Measurements from ENCODE around the gene RGMA. TPM values are rescaled to one million over a fixed set of nuclear protein-coding genes. Genes with fewer than 3 reads are reported as not detected.

The RGMA gene
- total and polyA plus RNA-seq, 2 experiments from 2014 or later, result 2.5 to 2.7 TPM

DNA sequence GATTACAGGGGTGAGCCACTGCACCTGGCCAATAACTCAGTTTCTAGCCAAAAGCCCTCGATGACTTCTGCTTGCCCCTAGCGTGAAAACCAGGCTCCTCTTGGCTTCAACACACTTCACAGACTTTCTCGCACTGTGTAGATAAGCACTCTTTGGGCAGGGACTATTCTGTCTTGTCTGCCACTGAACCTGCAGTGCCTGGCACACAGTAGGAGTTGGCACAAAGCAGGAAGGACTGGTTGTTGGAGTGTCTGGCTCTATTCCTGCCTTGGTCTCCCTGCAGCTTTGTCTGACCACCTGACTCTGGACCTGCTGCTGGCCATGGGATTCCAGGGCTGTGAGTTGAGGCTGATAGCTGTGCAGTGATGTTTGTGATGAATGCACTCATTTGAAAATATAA, 46.4 kb upstream of the RGMA start:
- H3K9me2 ChIP-seq (replicated peaks; ENCODE audit: insufficient read depth), result no peaks in the 10 kb centered on the region
- no peak for DNase-seq (ENCODE audit: low spot score)
- no peaks in the 10 kb centered on the region for H4K20me1 ChIP-seq (ENCODE audit: insufficient read depth, poor library complexity, severe bottlenecking)
- H3K27me3 ChIP-seq, result no peaks in the 10 kb centered on the region
- no peaks in the 10 kb centered on the region for H3K9me3 ChIP-seq (ENCODE audit: low read depth)
- no peaks in the 10 kb centered on the region for H3K36me3 ChIP-seq (replicated peaks; ENCODE audit: insufficient read depth, low read depth)
- no peak overlapping the region for H3K4me3 ChIP-seq
- TF ChIP-seq, protein P1, sequence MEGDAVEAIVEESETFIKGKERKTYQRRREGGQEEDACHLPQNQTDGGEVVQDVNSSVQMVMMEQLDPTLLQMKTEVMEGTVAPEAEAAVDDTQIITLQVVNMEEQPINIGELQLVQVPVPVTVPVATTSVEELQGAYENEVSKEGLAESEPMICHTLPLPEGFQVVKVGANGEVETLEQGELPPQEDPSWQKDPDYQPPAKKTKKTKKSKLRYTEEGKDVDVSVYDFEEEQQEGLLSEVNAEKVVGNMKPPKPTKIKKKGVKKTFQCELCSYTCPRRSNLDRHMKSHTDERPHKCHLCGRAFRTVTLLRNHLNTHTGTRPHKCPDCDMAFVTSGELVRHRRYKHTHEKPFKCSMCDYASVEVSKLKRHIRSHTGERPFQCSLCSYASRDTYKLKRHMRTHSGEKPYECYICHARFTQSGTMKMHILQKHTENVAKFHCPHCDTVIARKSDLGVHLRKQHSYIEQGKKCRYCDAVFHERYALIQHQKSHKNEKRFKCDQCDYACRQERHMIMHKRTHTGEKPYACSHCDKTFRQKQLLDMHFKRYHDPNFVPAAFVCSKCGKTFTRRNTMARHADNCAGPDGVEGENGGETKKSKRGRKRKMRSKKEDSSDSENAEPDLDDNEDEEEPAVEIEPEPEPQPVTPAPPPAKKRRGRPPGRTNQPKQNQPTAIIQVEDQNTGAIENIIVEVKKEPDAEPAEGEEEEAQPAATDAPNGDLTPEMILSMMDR (IDR thresholded peaks at IDR 0.05; ENCODE audit: poor library complexity), result no peak
- no peak for TF ChIP-seq EZH2phosphoT487 (IDR thresholded peaks at IDR 0.05; ENCODE audit: low read depth, severe bottlenecking, unreplicated experiment)
- TF ChIP-seq EZH2 (IDR thresholded peaks at IDR 0.05; ENCODE audit: borderline replicate concordance), result no peak
- no peak overlapping the region for H3K27ac ChIP-seq
- no peaks in the 10 kb centered on the region for H3K79me2 ChIP-seq
- H3K4me2 ChIP-seq, result no peak overlapping the region
- WGBS (ENCODE audit: low lambda C conversion rate, missing lambda C conversion rate), result 93% methylated on average over 3 of the region's 3 CpGs
- no peaks in the 10 kb centered on the region for H3K4me1 ChIP-seq (ENCODE audit: insufficient read depth)
- H2AFZ ChIP-seq, result no peak overlapping the region

DNA sequence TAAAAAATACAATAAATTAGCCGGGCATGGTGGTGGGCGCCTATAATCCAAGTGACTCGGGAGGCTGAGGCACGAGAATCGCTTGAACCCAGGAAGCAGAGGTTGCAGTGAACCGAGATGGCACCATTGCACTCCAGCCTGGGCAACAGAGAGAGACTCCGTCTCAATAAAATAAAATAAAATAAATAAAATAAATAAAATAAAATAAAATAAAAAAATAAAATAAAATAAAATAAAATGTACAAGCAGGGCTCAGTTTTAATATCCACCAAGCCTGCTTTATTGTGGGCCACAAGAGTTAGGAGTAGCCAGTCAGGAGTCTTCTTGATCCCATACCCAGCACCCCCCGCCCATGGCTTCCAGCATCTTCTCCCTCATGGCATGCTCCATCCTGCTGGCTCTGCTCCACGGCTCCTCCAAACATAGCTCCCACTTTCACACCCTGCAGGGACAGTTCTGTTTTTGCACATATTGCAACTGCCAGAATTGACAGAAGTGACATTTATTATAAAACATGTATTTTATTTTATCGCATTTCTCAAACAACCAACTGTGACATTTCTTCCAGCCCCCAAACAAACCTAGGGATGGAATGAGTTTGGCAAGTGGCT, 42.6 kb upstream of the RGMA start:
- Histone ChIP-seq H3K79me2 (no peaks in the 10 kb centered on the region), H3K27me3 (no peaks in the 10 kb centered on the region), H3K4me1 (ENCODE audit: insufficient read depth) (no peaks in the 10 kb centered on the region), H3K4me2 (no peak overlapping the region), H3K9me3 (ENCODE audit: low read depth) (no peaks in the 10 kb centered on the region), H3K4me3 (no peak overlapping the region), H4K20me1 (ENCODE audit: insufficient read depth, poor library complexity, severe bottlenecking) (no peaks in the 10 kb centered on the region), H3K36me3 (replicated peaks; ENCODE audit: insufficient read depth, low read depth) (no peaks in the 10 kb centered on the region), H3K27ac (no peak overlapping the region), H2AFZ (no peak overlapping the region), H3K9me2 (replicated peaks; ENCODE audit: insufficient read depth) (no peaks in the 10 kb centered on the region)
- TF ChIP-seq EZH2phosphoT487 (IDR thresholded peaks at IDR 0.05; ENCODE audit: low read depth, severe bottlenecking, unreplicated experiment) (no peak), EZH2 (IDR thresholded peaks at IDR 0.05; ENCODE audit: borderline replicate concordance) (no peak)
- TF ChIP-seq, protein P1 (IDR thresholded peaks at IDR 0.05; ENCODE audit: poor library complexity), result no peak
- WGBS (ENCODE audit: low lambda C conversion rate, missing lambda C conversion rate), result 96% methylated on average over 10 of the region's 10 CpGs
- no peak for DNase-seq (ENCODE audit: low spot score)

- no peaks in the 10 kb centered on the region for H3K9me2 ChIP-seq (replicated peaks; ENCODE audit: insufficient read depth)
- TF ChIP-seq EZH2 (IDR thresholded peaks at IDR 0.05; ENCODE audit: borderline replicate concordance) (no peak), EZH2phosphoT487 (IDR thresholded peaks at IDR 0.05; ENCODE audit: low read depth, severe bottlenecking, unreplicated experiment) (no peak)
- TF ChIP-seq, protein P1 (IDR thresholded peaks at IDR 0.05; ENCODE audit: poor library complexity), result no peak
Observed at GRCh38 chr15:93129702-93130488, 40.9 kb upstream of the RGMA start.

More at GRCh38 chr15:93129702-93130488, 40.9 kb upstream of the RGMA start:
- Histone ChIP-seq H3K27me3 (no peaks in the 10 kb centered on the region), H4K20me1 (ENCODE audit: insufficient read depth, poor library complexity, severe bottlenecking) (no peaks in the 10 kb centered on the region), H3K4me1 (ENCODE audit: insufficient read depth) (no peaks in the 10 kb centered on the region), H3K36me3 (replicated peaks; ENCODE audit: insufficient read depth, low read depth) (no peaks in the 10 kb centered on the region), H3K9me3 (ENCODE audit: low read depth) (no peaks in the 10 kb centered on the region), H3K4me2 (no peak overlapping the region), H3K4me3 (no peak overlapping the region), H3K79me2 (no peaks in the 10 kb centered on the region), H3K27ac (no peak overlapping the region), H2AFZ (no peak overlapping the region)
- WGBS (ENCODE audit: low lambda C conversion rate, missing lambda C conversion rate), result 70% methylated on average over 18 of the region's 18 CpGs
- no peak for DNase-seq (ENCODE audit: low spot score)
